PFSK-1 (cell line): Measurements from ENCODE around the gene EFCAB6.

Experiments used
- FOXP2 ChIP-seq: optimal IDR thresholded peaks from 2 replicates; pipeline ENCODE3; 2011; ENCODE audit warnings: borderline replicate concordance, control low read depth, inconsistent platforms; ENCODE audit not compliant: insufficient read depth; ENCODE audit errors: extremely low read length, extremely low read depth
- POLR2AphosphoS5 ChIP-seq: IDR thresholded peaks from 2 replicates; pipeline ENCODE4 v1.6.1; 2012; ENCODE audit warnings: low read depth, mild to moderate bottlenecking, control low read depth, low read length, moderate library complexity
- SIN3A ChIP-seq: IDR thresholded peaks from 2 replicates; pipeline ENCODE4 v1.6.1; 2012; ENCODE audit warnings: mild to moderate bottlenecking, low read length, moderate library complexity, borderline replicate concordance; ENCODE audit not compliant: insufficient read depth
- TAF1 ChIP-seq: IDR thresholded peaks from 2 replicates; pipeline ENCODE4 v1.6.1; 2012; ENCODE audit warnings: low read length, control low read depth, borderline replicate concordance; ENCODE audit not compliant: insufficient read depth
- TF ChIP-seq, protein P1 (sequence below), 2 experiments: IDR thresholded peaks; 2 replicates each; pipeline versions ENCODE4 v1.6.1 to v1.8.0; 2011 to 2012; ENCODE audit warnings: low read depth in 2 of 2, low read length in 2 of 2, control low read depth in 1 of 2, inconsistent platforms in 1 of 2, mild to moderate bottlenecking in 1 of 2, moderate library complexity in 1 of 2; ENCODE audit not compliant: insufficient read depth in 1 of 2

The EFCAB6 gene

DNA sequence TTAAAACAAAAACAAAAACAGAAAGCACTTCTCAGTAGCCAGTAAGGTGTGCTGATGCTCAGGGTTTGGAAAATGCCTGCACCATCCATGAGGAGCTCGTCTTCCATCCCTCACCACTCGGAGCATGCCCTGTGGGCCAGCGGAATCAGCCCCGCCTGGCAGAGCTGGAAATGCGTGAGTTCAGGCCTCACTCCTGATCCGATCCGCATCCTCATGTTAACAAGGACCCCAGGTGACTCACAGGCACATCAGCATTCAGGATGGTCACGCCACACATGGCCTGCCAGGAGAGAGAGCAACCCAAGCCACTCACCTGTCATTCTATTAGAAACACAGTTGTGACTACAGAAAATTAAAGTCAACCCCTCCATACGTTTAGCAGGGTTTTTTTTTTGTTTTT lies 211.8 kb downstream of the EFCAB6 start:
- TF ChIP-seq POLR2AphosphoS5 (no peak), FOXP2 (no peak), SIN3A (no peak)

DNA sequence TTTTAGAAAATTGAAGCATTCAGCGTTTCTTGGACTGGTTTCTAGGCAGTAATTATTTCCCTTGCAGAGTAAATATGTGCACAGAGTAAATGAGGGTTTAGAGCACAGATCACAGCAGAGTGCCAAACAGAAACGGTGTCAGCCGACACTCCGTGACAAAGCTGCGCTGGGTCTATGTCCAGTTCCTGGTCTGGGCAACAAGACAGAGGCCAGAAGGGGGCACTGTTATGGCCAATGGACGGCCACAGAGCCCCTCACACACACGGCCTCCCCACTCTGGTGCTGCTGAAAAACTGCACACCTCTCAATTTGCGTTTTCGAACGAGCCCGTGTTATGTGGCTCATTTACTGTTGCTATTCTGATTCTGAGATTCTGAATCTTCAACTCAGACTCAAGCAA lies 219.6 kb downstream of the EFCAB6 start:
- TF ChIP-seq SIN3A (no peak), POLR2AphosphoS5 (no peak), FOXP2 (no peak), TAF1 (no peak)
- TF ChIP-seq, protein P1, sequence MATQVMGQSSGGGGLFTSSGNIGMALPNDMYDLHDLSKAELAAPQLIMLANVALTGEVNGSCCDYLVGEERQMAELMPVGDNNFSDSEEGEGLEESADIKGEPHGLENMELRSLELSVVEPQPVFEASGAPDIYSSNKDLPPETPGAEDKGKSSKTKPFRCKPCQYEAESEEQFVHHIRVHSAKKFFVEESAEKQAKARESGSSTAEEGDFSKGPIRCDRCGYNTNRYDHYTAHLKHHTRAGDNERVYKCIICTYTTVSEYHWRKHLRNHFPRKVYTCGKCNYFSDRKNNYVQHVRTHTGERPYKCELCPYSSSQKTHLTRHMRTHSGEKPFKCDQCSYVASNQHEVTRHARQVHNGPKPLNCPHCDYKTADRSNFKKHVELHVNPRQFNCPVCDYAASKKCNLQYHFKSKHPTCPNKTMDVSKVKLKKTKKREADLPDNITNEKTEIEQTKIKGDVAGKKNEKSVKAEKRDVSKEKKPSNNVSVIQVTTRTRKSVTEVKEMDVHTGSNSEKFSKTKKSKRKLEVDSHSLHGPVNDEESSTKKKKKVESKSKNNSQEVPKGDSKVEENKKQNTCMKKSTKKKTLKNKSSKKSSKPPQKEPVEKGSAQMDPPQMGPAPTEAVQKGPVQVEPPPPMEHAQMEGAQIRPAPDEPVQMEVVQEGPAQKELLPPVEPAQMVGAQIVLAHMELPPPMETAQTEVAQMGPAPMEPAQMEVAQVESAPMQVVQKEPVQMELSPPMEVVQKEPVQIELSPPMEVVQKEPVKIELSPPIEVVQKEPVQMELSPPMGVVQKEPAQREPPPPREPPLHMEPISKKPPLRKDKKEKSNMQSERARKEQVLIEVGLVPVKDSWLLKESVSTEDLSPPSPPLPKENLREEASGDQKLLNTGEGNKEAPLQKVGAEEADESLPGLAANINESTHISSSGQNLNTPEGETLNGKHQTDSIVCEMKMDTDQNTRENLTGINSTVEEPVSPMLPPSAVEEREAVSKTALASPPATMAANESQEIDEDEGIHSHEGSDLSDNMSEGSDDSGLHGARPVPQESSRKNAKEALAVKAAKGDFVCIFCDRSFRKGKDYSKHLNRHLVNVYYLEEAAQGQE (IDR thresholded peaks at IDR 0.05; ENCODE audit: insufficient read depth in 1 of 2, low read depth in 2 of 2, low read length in 2 of 2): no peak

DNA sequence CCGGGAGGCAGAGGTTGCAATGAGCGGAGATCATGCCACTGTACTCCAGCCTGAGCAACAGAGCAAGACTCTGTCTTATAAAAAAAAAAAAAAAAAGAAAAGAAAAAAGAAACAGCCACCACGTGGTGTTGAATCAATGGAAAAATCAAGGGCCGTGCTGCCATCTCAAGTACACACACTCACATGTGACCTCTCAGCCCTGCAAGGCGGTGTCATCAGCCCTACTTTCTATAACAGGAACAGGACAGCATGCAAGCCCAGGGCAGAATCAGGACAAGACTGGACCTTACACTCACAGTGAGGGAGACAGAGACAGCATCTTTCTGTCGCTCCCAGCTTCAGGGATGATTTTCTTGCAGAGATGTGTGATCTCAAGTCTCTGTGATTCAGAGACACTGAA lies 220.7 kb downstream of the EFCAB6 start:
- TF ChIP-seq, protein P1 (IDR thresholded peaks at IDR 0.05; ENCODE audit: insufficient read depth in 1 of 2, low read depth in 2 of 2, low read length in 2 of 2): no peak
- TF ChIP-seq POLR2AphosphoS5: no peak
- no peak for TF ChIP-seq SIN3A
- no peak for TF ChIP-seq FOXP2
- TF ChIP-seq TAF1: no peak

DNA sequence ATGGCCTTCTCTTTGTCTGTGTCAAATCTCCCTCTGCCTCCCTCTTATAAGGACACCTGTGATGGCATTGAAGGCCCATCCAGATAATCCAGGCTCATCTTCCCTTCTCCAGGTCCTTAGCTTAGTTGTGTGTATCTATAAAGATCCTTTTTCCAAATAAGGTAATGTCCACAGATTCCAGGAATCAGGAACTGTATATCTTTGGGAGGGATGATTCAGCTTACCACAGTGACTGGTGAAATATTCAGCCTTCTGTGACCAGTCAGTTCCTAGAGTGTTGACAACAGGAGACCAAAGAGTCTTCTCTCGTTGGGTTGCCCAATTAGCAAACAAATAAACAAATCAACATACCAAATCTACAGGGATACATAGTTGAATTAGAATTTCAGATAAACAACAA lies 224.5 kb downstream of the EFCAB6 start:
- TF ChIP-seq TAF1 (no peak), SIN3A (no peak)
- TF ChIP-seq, protein P1 (IDR thresholded peaks at IDR 0.05; ENCODE audit: insufficient read depth in 1 of 2, low read depth in 2 of 2, low read length in 2 of 2): no peak

DNA sequence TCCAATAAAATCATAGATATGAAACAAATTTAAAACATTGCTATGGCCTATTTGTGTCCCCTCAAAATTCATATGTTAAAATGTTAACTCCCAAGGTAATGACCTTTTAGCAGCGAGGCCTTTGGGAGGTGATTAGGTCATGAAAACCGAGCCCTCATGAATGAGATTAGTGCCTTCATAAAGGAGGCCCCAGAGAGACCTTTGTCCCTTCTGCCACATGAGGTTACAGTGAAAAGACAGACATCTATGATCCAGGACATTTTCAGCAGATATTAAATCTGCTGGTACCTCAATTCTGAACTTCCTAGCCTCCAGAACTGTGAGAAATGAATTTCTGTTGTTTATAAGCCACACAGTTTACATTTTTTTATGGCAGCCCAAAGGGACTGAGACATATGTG lies 228.6 kb downstream of the EFCAB6 start:
- TF ChIP-seq POLR2AphosphoS5 (no peak), SIN3A (no peak), FOXP2 (no peak), TAF1 (no peak)
- TF ChIP-seq, protein P1 (IDR thresholded peaks at IDR 0.05; ENCODE audit: insufficient read depth in 1 of 2, low read depth in 2 of 2, low read length in 2 of 2): no peak

DNA sequence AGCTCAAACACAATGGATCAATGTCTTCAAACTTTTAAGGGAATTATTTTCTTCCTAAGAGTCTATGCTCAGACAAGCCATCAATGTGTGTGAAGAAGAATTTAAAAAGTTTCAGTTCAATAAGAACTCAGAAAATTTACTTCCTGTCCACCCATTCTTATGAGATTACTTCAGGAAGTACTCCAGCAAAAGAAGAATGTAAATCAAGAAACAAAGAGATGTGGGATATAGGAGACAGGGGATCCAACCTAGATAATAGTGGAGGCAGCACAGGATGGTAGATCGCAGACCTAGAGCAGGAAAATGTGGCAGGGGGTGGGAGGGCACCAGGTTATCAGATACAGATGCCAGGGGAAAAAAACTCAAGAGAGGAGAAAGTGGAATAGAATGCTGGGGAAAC lies 229.7 kb downstream of the EFCAB6 start:
- no peak for TF ChIP-seq TAF1
- TF ChIP-seq FOXP2: no peak
- TF ChIP-seq, protein P1 (IDR thresholded peaks at IDR 0.05; ENCODE audit: insufficient read depth in 1 of 2, low read depth in 2 of 2, low read length in 2 of 2): no peak
- no peak for TF ChIP-seq SIN3A
- no peak for TF ChIP-seq POLR2AphosphoS5
